GM21515 (cell line): ENCODE measurements around the gene OOSP1.
"Not testable (repeated sequence)": the region's sequence is repeated elsewhere in the genome, so short reads cannot be mapped to it uniquely, and the experiment has no call there.

ENCODE experiments used
- ATAC-seq: cut with Tn5 transposase; IDR thresholded peaks from one replicate; pipeline ENCODE4 v1.9.1; 2021; ENCODE audit not compliant: unreplicated experiment

The OOSP1 gene

DNA sequence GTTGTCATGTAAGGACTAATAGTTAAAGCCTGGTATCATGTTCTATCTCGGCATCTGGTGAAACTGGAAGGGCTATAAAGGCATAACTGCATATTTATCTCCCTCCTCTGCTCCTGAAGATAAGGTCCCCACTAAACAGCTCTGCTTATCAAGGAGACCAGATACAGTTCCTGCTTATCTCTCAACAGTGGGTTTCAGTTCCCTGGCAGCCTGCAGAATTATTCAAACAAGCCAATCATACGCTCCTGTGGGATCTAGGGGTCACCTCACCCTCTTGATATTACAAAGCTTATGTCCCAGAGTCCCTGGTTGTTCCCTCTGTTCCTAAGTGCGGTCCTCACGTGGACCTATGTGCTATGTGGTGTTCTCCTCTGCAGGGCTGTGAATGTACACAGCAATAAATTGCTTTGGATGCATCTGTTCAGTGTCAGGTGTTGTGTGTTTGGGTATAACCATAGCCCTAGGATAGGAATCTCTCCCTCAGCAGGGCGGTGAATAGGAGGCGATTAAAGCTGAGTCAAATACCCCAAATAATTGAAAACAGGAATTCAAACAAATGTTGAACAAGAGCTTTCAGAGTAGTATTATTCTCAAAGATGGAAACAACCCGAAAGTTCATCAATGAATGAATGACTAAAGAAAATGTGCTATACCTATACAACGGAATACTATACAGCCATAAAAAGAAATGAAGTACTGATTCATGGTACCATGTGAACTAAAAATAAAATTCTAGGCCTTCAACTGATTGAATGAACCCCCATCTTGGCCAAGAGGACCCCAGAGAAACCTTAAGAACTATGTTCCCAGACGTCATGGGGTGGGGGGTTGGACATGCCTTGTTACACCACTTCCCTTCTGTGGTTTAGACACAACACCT lies 22.5 kb downstream of the OOSP1 start:
- ATAC-seq: no peak

- ATAC-seq: no peak
Observed at GRCh38 chr11:59962107-59962482, 23.9 kb downstream of the OOSP1 start.

DNA sequence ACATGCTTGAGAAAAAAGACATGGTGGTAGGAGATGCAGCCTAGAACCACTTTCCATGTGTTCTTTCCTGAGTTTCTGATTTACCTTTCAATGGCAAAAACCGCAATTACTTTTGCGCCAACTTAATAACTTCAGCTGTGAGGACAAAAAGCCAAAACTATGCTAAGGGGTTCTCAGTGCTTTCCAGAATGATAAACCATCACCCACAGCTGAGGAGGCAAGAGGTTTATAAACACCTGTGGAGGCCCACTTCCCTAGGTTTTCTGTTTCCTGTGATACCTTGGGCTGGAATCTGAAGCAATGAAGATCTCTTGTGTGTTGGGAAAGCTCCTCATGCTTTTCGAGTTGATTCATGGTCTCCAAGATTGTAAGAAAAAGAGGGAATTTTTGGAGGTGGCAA lies 25.5 kb downstream of the OOSP1 start, which contains the start of gene OOSP4A:
TSS of gene OOSP4A (plus strand) at position 301 of the 400 bp plus-strand sequence. CDS start at position 301, 0 bp downstream.
- ATAC-seq: no peak

GRCh38 chr11:59965424-59965823 lies 27.2 kb downstream of the OOSP1 start:
- no peak for ATAC-seq

DNA sequence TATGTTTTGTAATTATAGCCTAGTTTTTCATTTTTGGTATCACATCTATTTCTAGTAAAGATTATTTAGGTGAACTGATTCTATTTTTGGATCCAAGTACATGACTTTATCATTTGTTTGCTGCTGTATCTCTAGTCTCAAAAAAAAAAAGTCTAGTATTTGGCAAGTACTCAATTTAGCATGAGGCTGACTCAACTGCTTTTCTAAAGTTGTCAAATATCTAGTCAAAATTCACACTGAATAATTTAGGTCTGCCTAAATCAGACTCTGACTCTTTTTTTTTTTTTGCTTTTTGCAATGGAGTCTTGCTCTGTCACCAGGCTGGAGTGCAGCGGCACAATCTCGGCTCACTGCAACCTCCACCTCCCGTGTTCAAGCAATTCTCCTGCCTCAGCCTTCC lies 28.0 kb downstream of the OOSP1 start:
- ATAC-seq: no peak

GRCh38 chr11:59967677-59968394 lies 29.6 kb downstream of the OOSP1 start:
- no peak for ATAC-seq

DNA sequence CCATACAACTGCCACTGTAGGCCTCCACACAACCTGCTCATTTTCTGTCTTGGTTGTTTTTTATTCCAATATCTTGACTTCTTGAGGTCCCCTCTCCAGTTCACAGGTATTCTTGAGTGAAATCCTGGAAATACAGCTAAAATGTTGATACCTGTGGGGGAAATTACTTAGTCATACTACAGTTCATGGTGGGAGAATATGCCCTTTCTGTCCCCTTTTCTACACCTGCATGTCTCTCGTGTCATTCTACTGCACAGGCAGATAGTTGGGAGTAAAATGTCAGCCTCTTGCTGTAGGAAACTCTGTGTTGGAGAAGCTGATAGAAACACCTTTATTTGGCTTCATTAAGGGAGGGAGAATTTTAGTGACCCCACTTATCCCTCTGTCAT lies 30.2 kb downstream of the OOSP1 start:
- no peak for ATAC-seq

- no peak for ATAC-seq
Observed at GRCh38 chr11:59973097-59973496, 34.9 kb downstream of the OOSP1 start.

GRCh38 chr11:59981106-59981770 lies 43.0 kb downstream of the OOSP1 start:
- no peak for ATAC-seq

DNA sequence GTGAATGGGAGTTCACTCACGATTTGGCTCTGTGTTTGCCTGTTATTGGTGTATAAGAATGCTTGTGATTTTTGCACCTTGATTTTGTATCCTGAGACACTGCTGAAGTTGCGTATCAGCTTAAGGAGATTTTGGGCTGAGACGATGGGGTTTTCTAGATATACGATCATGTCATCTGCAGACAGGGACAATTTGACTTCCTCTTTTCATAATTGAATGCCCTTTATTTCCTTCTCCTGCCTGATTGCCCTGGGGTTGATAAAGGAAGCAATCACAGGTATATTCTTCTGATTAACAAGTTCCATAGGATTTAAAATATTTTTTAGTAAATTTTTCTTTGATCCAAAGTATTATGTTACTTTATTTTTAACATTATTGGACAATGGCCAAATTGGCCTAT lies 43.8 kb downstream of the OOSP1 start:
- ATAC-seq: not testable (repeated sequence)

DNA sequence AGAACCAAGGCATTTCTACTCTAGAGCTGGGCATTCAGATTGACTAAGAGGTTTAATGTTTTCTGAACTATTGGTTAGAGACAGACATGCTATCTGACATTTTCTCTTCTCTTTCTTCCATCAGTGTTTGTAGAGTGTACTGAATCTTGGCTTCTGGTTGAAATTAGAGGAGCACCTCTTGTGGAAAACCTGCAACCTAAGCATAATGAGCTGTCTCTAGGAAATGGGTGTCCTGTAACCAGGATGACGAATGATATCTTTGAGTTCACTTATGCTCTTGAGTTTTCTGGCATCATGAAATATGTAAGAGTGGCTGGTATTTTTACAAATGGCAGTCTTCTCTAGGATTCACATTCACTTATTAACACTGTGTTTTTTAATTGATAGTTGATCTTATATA lies 45.0 kb downstream of the OOSP1 start:
- no peak for ATAC-seq

GRCh38 chr11:59984368-59984767 lies 46.1 kb downstream of the OOSP1 start:
- ATAC-seq: no peak

GRCh38 chr11:59990421-59990820 lies 52.2 kb downstream of the OOSP1 start:
- no peak for ATAC-seq

- ATAC-seq: no peak
Observed at GRCh38 chr11:59992425-59992824, 54.2 kb downstream of the OOSP1 start.

DNA sequence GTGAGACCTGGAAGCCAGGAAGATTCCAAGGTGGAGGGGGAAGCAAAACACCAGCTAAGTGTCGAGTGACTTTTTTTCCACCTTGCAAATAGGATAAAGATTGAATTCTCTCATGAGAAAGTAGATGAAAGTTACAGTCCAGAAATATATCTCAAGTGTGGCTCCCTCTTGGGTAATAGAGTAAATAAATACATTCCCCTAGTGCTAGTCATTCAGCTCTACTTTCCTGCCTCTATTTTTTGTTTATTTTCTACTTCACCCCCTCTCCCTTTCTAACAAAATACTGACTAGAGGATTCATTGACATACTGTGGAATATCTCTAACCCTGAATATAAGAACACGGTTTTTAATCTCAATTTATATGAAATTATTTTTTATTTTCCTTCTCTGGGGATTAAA lies 59.6 kb downstream of the OOSP1 start:
- ATAC-seq: no peak

DNA sequence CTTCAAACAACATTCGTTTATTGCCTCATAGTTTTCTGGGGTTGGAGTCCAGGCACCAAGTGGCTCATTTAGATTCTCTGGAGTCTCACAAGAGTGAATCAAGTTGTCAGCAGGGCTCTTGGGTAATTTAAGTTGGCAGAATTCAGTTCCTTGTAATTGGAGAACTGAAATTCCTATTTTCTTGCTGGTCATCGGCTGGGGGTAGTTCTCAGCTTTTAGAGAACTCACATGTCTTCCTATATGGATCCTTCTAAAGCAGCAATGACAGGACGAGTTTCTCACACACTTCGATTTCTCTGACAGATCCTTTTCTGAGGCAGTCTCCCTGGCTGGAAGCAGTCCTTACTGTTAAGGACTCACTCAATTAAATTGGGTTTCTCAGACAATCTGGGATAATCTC lies 61.5 kb downstream of the OOSP1 start:
- no peak for ATAC-seq

GRCh38 chr11:60003729-60004128 lies 65.5 kb downstream of the OOSP1 start:
- ATAC-seq: no peak

- no peak for ATAC-seq
Observed at GRCh38 chr11:60005360-60005759, 67.1 kb downstream of the OOSP1 start.
